ENCODE data around the gene TEX30.

TEX30 gene

DNA sequence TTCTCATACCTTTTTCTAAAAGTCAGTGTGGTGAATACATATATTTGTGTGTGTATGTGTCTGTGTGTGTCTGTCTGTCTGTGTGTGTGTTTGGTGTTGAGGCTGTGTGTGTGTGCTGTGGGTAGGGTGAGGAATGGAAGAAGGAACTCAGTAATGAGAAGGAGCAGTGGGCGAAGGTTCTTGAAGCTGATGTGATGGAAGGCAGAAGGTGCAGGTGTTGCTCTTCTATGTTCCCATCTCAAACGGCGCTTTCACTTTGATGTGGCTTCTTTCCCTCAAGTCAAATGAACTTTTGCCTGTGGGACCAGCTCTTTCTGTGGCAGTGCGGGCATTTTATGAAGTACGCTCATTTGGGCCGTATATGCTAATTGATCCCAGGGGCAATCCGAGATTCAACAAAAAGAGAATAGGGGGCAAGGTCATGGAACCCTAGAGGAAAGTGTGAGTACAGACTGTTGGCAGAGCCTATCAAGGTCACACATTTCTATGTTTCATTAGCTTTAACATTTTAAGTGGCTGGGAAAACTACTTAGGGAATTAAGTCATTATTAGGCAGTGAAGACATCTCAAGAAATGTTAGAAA is 40.5 kb upstream of the TEX30 start:
- H3K9me2 ChIP-seq (replicated peaks; ENCODE audit: low read depth, low read length), result no peaks in the 10 kb centered on the region
- H4K20me1 ChIP-seq (ENCODE audit: insufficient read depth, low read length, poor library complexity, severe bottlenecking), result no peaks in the 10 kb centered on the region
- H3K36me3 ChIP-seq (ENCODE audit: insufficient read depth, low read length), result no peaks in the 10 kb centered on the region
- no peak overlapping the region for H3K4me3 ChIP-seq (ENCODE audit: low read length, poor library complexity, severe bottlenecking)
- H3K4me2 ChIP-seq (ENCODE audit: low read depth, low read length, poor library complexity, severe bottlenecking), result peak overlapping the region; percentile 23
- H3K27me3 ChIP-seq (ENCODE audit: insufficient read depth, low read length, poor library complexity, severe bottlenecking), result no peaks in the 10 kb centered on the region
- H3K9ac ChIP-seq (ENCODE audit: low read depth, low read length, poor library complexity, severe bottlenecking), result no peak overlapping the region
- H3K9me3 ChIP-seq (ENCODE audit: insufficient read depth, low read depth, low read length), result peaks cover 7% of the 10 kb centered on the region; the same call in 1 of the 2 replicates
- H3K79me2 ChIP-seq (ENCODE audit: insufficient read depth, low read length), result no peaks in the 10 kb centered on the region
- peaks cover 12% of the 10 kb centered on the region for H3K4me1 ChIP-seq (ENCODE audit: insufficient read depth, low read length, poor library complexity, severe bottlenecking)
- H3F3A ChIP-seq (ENCODE audit: low read depth), result no peaks in the 10 kb centered on the region
- peak overlapping the region; percentile 24; the same call in 1 of the 2 replicates for H2AFZ ChIP-seq (ENCODE audit: low read length)
- TF ChIP-seq EZH2phosphoT487 (IDR thresholded peaks at IDR 0.05; ENCODE audit: borderline replicate concordance), result no peak
- TF ChIP-seq, protein P1, sequence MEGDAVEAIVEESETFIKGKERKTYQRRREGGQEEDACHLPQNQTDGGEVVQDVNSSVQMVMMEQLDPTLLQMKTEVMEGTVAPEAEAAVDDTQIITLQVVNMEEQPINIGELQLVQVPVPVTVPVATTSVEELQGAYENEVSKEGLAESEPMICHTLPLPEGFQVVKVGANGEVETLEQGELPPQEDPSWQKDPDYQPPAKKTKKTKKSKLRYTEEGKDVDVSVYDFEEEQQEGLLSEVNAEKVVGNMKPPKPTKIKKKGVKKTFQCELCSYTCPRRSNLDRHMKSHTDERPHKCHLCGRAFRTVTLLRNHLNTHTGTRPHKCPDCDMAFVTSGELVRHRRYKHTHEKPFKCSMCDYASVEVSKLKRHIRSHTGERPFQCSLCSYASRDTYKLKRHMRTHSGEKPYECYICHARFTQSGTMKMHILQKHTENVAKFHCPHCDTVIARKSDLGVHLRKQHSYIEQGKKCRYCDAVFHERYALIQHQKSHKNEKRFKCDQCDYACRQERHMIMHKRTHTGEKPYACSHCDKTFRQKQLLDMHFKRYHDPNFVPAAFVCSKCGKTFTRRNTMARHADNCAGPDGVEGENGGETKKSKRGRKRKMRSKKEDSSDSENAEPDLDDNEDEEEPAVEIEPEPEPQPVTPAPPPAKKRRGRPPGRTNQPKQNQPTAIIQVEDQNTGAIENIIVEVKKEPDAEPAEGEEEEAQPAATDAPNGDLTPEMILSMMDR (conservative IDR thresholded peaks at IDR 0.05; ENCODE audit: low read length), result no peak

DNA sequence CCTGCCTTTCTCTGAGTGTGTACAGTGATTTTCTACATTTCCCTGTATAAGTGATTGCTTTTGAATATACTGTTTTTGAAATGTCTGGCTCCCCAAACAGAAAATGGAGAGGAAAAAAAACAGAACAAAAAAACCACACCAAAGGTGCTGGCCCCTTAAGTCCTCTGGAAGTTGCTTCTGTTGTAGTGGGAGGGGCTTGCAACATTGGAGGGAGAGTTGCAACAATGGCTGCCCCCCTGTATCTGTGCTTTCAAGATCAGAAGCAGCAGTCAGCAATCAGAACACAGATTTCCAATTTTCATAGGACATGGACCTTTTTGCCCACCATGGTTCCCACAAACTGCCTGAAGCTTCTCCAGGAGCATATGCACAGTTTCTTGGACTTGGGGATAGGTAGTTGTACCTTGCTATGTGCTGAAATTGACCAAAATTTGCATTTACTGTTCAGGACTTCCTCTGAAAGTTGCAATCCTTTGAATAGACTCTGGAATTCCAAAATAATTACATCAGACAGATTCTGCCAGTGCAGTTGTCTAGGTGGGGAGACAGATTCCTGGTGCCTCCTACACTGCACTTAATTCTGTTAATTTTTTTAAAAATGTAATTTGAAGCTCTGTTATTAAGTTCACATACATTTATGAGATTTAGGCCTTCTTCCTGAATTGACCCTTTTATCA is 39.2 kb upstream of the TEX30 start:
- H3K4me1 ChIP-seq (ENCODE audit: insufficient read depth, low read length, poor library complexity, severe bottlenecking), result peaks cover 12% of the 10 kb centered on the region
- peak overlapping the region; percentile 19 for H3K4me2 ChIP-seq (ENCODE audit: low read depth, low read length, poor library complexity, severe bottlenecking)
- peak overlapping the region; percentile 62 for H2AFZ ChIP-seq (ENCODE audit: low read length)
- H3K27me3 ChIP-seq (ENCODE audit: insufficient read depth, low read length, poor library complexity, severe bottlenecking), result no peaks in the 10 kb centered on the region
- no peaks in the 10 kb centered on the region for H3K9me2 ChIP-seq (replicated peaks; ENCODE audit: low read depth, low read length)
- no peaks in the 10 kb centered on the region for H3K36me3 ChIP-seq (ENCODE audit: insufficient read depth, low read length)
- H4K20me1 ChIP-seq (ENCODE audit: insufficient read depth, low read length, poor library complexity, severe bottlenecking), result no peaks in the 10 kb centered on the region
- no peak for TF ChIP-seq EZH2phosphoT487 (IDR thresholded peaks at IDR 0.05; ENCODE audit: borderline replicate concordance)
- TF ChIP-seq, protein P1 (conservative IDR thresholded peaks at IDR 0.05; ENCODE audit: low read length), result no peak
- no peaks in the 10 kb centered on the region for H3K79me2 ChIP-seq (ENCODE audit: insufficient read depth, low read length)
- peak overlapping the region; percentile 2 for H3K9ac ChIP-seq (ENCODE audit: low read depth, low read length, poor library complexity, severe bottlenecking)
- H3F3A ChIP-seq (ENCODE audit: low read depth), result no peaks in the 10 kb centered on the region
- H3K9me3 ChIP-seq (ENCODE audit: insufficient read depth, low read depth, low read length), result peaks cover 7% of the 10 kb centered on the region; the same call in 1 of the 2 replicates
- H3K4me3 ChIP-seq (ENCODE audit: low read length, poor library complexity, severe bottlenecking), result no peak overlapping the region

GRCh38 chr13:102807699-102808098 is 34.1 kb upstream of the TEX30 start:
- no peak overlapping the region for H2AFZ ChIP-seq (ENCODE audit: low read length)
- no peaks in the 10 kb centered on the region for H3K4me1 ChIP-seq (ENCODE audit: insufficient read depth, low read length, poor library complexity, severe bottlenecking)
- H3K9me3 ChIP-seq (ENCODE audit: insufficient read depth, low read depth, low read length), result peaks cover 7% of the 10 kb centered on the region; the same call in 1 of the 2 replicates
- no peaks in the 10 kb centered on the region for H3K27me3 ChIP-seq (ENCODE audit: insufficient read depth, low read length, poor library complexity, severe bottlenecking)
- H3K79me2 ChIP-seq (ENCODE audit: insufficient read depth, low read length), result no peaks in the 10 kb centered on the region
- no peak overlapping the region for H3K4me3 ChIP-seq (ENCODE audit: low read length, poor library complexity, severe bottlenecking)
- no peaks in the 10 kb centered on the region for H3F3A ChIP-seq (ENCODE audit: low read depth)
- no peak overlapping the region for H3K4me2 ChIP-seq (ENCODE audit: low read depth, low read length, poor library complexity, severe bottlenecking)
- no peaks in the 10 kb centered on the region for H4K20me1 ChIP-seq (ENCODE audit: insufficient read depth, low read length, poor library complexity, severe bottlenecking)
- H3K36me3 ChIP-seq (ENCODE audit: insufficient read depth, low read length), result no peaks in the 10 kb centered on the region
- no peaks in the 10 kb centered on the region for H3K9me2 ChIP-seq (replicated peaks; ENCODE audit: low read depth, low read length)
- TF ChIP-seq EZH2phosphoT487 (IDR thresholded peaks at IDR 0.05; ENCODE audit: borderline replicate concordance), result no peak
- TF ChIP-seq, protein P1 (conservative IDR thresholded peaks at IDR 0.05; ENCODE audit: low read length), result no peak
- no peak overlapping the region for H3K9ac ChIP-seq (ENCODE audit: low read depth, low read length, poor library complexity, severe bottlenecking)

Measured in Loucy (cell line).